GM06990 (cell line): Measurements from ENCODE around the gene POLR3GL.

Experiments used
- DNase-seq: peaks from one replicate; pipeline ENCODE4 v3.0.0-alpha.2; 2011; ENCODE audit not compliant: insufficient read length; ENCODE audit errors: extremely low read depth
- H3K27me3 ChIP-seq: replicated peaks from 2 replicates; pipeline ENCODE4 v1.6.0; 2011; ENCODE audit warnings: low read length; ENCODE audit not compliant: control insufficient read depth, insufficient read depth
- H3K36me3 ChIP-seq: 2 replicates; pipeline ENCODE4 v1.5.1; 2011; ENCODE audit warnings: low read length; ENCODE audit not compliant: control insufficient read depth, insufficient read depth
- H3K4me3 ChIP-seq: replicated peaks from 2 replicates; pipeline ENCODE4 v1.5.1; 2011; ENCODE audit warnings: low read depth, mild to moderate bottlenecking, control low read depth, low read length
- CTCF ChIP-seq: IDR thresholded peaks from 2 replicates; pipeline ENCODE4 v1.5.1; 2011; ENCODE audit warnings: low read length, control low read depth, mild to moderate bottlenecking, inconsistent platforms; ENCODE audit not compliant: insufficient read depth, poor library complexity, severe bottlenecking

POLR3GL gene

GRCh38 chr1:145967288-145967687, 2.8 kb downstream of the POLR3GL start:
- Histone ChIP-seq H3K4me3 (no peak overlapping the region), H3K27me3 (no peaks in the 10 kb centered on the region), H3K36me3 (no peaks in the 10 kb centered on the region)
- no peak for DNase-seq
- TF ChIP-seq CTCF, result no peak

GRCh38 chr1:145972580-145972979, 8.1 kb downstream of the POLR3GL start:
- DNase-seq, result no peak

GRCh38 chr1:145974721-145975120, 10.2 kb downstream of the POLR3GL start:
- TF ChIP-seq CTCF, result no peak
- H3K4me3 ChIP-seq, result no peak overlapping the region
- DNase-seq, result no peak
- H3K27me3 ChIP-seq, result no peaks in the 10 kb centered on the region
- H3K36me3 ChIP-seq, result no peaks in the 10 kb centered on the region

More at GRCh38 chr1:145972580-145972979, 8.1 kb downstream of the POLR3GL start:
- H3K27me3 ChIP-seq, result no peaks in the 10 kb centered on the region
- no peak for TF ChIP-seq CTCF
- no peak overlapping the region for H3K4me3 ChIP-seq
- no peaks in the 10 kb centered on the region for H3K36me3 ChIP-seq

- no peak overlapping the region for H3K4me3 ChIP-seq
- TF ChIP-seq CTCF, result no peak
- H3K27me3 ChIP-seq, result no peaks in the 10 kb centered on the region
- DNase-seq, result no peak
- no peaks in the 10 kb centered on the region for H3K36me3 ChIP-seq
Measured at GRCh38 chr1:145975216-145975615, 10.7 kb downstream of the POLR3GL start.

GRCh38 chr1:145977016-145977415, 12.5 kb downstream of the POLR3GL start:
- no peak for DNase-seq
- Histone ChIP-seq H3K36me3 (no peaks in the 10 kb centered on the region), H3K4me3 (no peak overlapping the region)

More at GRCh38 chr1:145977016-145977415, 12.5 kb downstream of the POLR3GL start:
- H3K27me3 ChIP-seq, result no peaks in the 10 kb centered on the region
- TF ChIP-seq CTCF, result no peak
